ENCODE results near the gene NFIX. TPM values are rescaled to one million over a fixed set of nuclear protein-coding genes. Genes with fewer than 3 reads are reported as not detected.

Gene NFIX
- total and polyA plus RNA-seq, 9 of the 15 experiments (the other 6 are each of a cell fraction or from before 2014, with no cell fraction given): 0.28 to 26.8 (median 5.4) TPM

DNA sequence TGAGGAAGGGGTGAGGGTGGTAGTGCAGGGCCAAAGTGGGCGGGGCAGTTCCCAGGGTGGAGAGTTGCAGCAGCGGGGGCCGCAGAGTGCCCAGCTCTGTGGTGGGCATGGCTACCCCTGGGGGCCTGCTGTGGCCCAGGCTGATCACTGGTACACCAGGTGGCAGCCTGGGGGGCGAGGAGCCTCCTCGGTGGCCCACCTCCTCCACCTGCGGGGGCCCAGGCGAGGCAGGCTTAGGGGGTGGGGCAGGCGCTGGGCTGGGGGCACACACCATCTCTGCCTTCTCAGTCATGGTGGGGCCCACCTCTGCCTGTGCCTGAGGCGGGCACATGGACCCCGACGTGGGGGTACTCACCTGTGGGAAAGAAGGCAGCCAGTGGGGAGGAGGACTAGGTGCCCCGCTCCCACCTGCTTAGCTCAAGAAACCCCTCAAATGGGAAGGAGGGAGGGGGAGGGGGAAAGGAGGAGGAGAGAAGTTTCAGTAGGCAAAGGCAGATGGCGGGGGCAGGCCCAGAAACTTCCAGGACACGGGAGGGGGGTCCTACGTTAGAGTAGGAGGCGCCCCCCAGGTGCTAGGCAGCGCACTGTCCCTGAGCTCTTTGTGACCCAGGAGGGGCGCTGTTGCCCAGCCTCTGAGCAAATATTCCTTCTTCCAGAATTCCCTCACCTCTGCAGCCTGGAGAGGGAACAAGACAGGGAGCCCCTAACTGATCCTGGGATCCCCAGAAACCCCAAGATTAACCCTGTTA lies 105.7 kb downstream of the NFIX start (continued):
- TF ChIP-seq AFF1 (IDR thresholded peaks at IDR 0.05; ENCODE audit: low read depth in 1 of 2, partially characterized antibody in 2 of 2): no peak
- no peak for TF ChIP-seq BHLHE40 (IDR thresholded peaks at IDR 0.05; ENCODE audit: low read length)
- TF ChIP-seq GTF2F1 (IDR thresholded peaks at IDR 0.05; ENCODE audit: low read depth, low read length): no peak
- TF ChIP-seq SUPT5H (IDR thresholded peaks at IDR 0.05): 0 out of 2 replicates have a peak, but pooled peaks have one; percentile 35
- no peak for TF ChIP-seq ZKSCAN1 (IDR thresholded peaks at IDR 0.05; ENCODE audit: low read depth, low read length)
- no peak for TF ChIP-seq SP2 (IDR thresholded peaks at IDR 0.05; ENCODE audit: extremely low read depth, low read depth, low read length, poor library complexity, severe bottlenecking)
- no peak for TF ChIP-seq ZNF133 (CRISPR knock-in tag; IDR thresholded peaks at IDR 0.05)
- no peak for TF ChIP-seq HSF4 (CRISPR knock-in tag; IDR thresholded peaks at IDR 0.05; ENCODE audit: borderline replicate concordance)
- no peak for TF ChIP-seq SNIP1 (IDR thresholded peaks at IDR 0.05; ENCODE audit: low read depth)
- TF ChIP-seq POLR2AphosphoS2 (IDR thresholded peaks at IDR 0.05; ENCODE audit: low read length): no peak
- peak; percentile 42; the same call in 1 of the 2 replicates for TF ChIP-seq SMARCE1 (IDR thresholded peaks at IDR 0.05)
